WTC11 (cell line): ENCODE measurements around the gene TULP3. TPM values are rescaled to one million over a fixed set of nuclear protein-coding genes. Genes with fewer than 3 reads are reported as not detected.
A peak's percentile ranks its signal among the peaks of the same experiment; 100 is the strongest.

Experiments
- ATF1 ChIP-seq: sonication (generic); formaldehyde crosslinking; IDR thresholded peaks from 2 replicates; pipeline ENCODE4 v1.8.1; 2023; ENCODE audit warnings: mild to moderate bottlenecking, moderate library complexity, missing genetic modification reagents
- ATF3 ChIP-seq: sonication (generic); formaldehyde crosslinking; conservative IDR thresholded peaks from 2 replicates; pipeline ENCODE4 v1.8.1; 2022; ENCODE audit warnings: mild to moderate bottlenecking, missing genetic modification reagents
- ELF4 ChIP-seq: sonication (generic); formaldehyde crosslinking; IDR thresholded peaks from 2 replicates; pipeline ENCODE4 v1.8.1; 2022; ENCODE audit warnings: low read depth, mild to moderate bottlenecking, moderate library complexity, missing genetic modification reagents
- ESRRA ChIP-seq: sonication (generic); formaldehyde crosslinking; IDR thresholded peaks from 2 replicates; pipeline ENCODE4 v1.8.1; 2022; ENCODE audit warnings: mild to moderate bottlenecking, missing genetic modification reagents, borderline replicate concordance
- FOXP1 ChIP-seq: sonication (generic); formaldehyde crosslinking; IDR thresholded peaks from 2 replicates; pipeline ENCODE4 v1.8.0; 2022; ENCODE audit warnings: missing genetic modification reagents, mild to moderate bottlenecking, moderate library complexity, borderline replicate concordance
- GABPB1 ChIP-seq: sonication (generic); formaldehyde crosslinking; IDR thresholded peaks from 2 replicates; pipeline ENCODE4 v1.8.1; 2023; ENCODE audit warnings: mild to moderate bottlenecking, missing genetic modification reagents
- IRF1 ChIP-seq: sonication (generic); formaldehyde crosslinking; IDR thresholded peaks from 2 replicates; pipeline ENCODE4 v1.8.0; 2023; ENCODE audit warnings: missing genetic modification reagents
- KAT7 ChIP-seq: sonication (generic); formaldehyde crosslinking; IDR thresholded peaks from 2 replicates; pipeline ENCODE4 v1.8.1; 2023; ENCODE audit warnings: missing genetic modification reagents, mild to moderate bottlenecking, borderline replicate concordance
- OVOL2 ChIP-seq: fragments of 250-450 bp; sonication (Bioruptor Pico); IDR thresholded peaks from 2 replicates; pipeline ENCODE4 v1.9.0; 2021; ENCODE audit warnings: mild to moderate bottlenecking, borderline replicate concordance
- SP1 ChIP-seq: sonication (generic); formaldehyde crosslinking; conservative IDR thresholded peaks from 2 replicates; pipeline ENCODE4 v1.8.1; 2022; ENCODE audit warnings: missing genetic modification reagents
- ZNF121 ChIP-seq: sonication (generic); formaldehyde crosslinking; IDR thresholded peaks from 2 replicates; pipeline ENCODE4 v1.8.0; 2023; ENCODE audit warnings: missing genetic modification reagents
- ZNF263 ChIP-seq: sonication (generic); formaldehyde crosslinking; IDR thresholded peaks from 2 replicates; pipeline ENCODE4 v1.8.1; 2022; ENCODE audit warnings: low read depth, mild to moderate bottlenecking, moderate library complexity, missing genetic modification reagents
- ZNF317 ChIP-seq: sonication (generic); formaldehyde crosslinking; IDR thresholded peaks from 2 replicates; pipeline ENCODE4 v1.8.1; 2023; ENCODE audit warnings: low read depth, mild to moderate bottlenecking, moderate library complexity, missing genetic modification reagents, borderline replicate concordance
- ZNF671 ChIP-seq: fragments of 250-450 bp; sonication (Bioruptor Pico); IDR thresholded peaks from 2 replicates; pipeline ENCODE4 v1.8.0; 2021; ENCODE audit warnings: mild to moderate bottlenecking
- total RNA-seq: library from RNA; stranded (reverse); gene quantifications from 3 replicates; pipeline ENCODE4 v1.2.3, GENCODE V29; 2021
- TF ChIP-seq, protein P1 (sequence below): fragments of 200-600 bp; IDR thresholded peaks from 2 replicates; pipeline ENCODE4 v1.8.0; 2022; ENCODE audit warnings: antibody characterized with exemption
- TF ChIP-seq, protein P2 (sequence below): sonication (generic); formaldehyde crosslinking; IDR thresholded peaks from 2 replicates; pipeline ENCODE4 v1.8.0; 2022; ENCODE audit warnings: missing genetic modification reagents
- TF ChIP-seq, protein P3 (sequence below): fragments of 250-450 bp; sonication (Bioruptor Pico); IDR thresholded peaks from 2 replicates; pipeline ENCODE4 v2.1.2; 2022; ENCODE audit warnings: mild to moderate bottlenecking, moderate library complexity

The TULP3 gene
- total RNA-seq, 1 experiment from 2014 or later = 17.4 TPM

- TF ChIP-seq, protein P1, sequence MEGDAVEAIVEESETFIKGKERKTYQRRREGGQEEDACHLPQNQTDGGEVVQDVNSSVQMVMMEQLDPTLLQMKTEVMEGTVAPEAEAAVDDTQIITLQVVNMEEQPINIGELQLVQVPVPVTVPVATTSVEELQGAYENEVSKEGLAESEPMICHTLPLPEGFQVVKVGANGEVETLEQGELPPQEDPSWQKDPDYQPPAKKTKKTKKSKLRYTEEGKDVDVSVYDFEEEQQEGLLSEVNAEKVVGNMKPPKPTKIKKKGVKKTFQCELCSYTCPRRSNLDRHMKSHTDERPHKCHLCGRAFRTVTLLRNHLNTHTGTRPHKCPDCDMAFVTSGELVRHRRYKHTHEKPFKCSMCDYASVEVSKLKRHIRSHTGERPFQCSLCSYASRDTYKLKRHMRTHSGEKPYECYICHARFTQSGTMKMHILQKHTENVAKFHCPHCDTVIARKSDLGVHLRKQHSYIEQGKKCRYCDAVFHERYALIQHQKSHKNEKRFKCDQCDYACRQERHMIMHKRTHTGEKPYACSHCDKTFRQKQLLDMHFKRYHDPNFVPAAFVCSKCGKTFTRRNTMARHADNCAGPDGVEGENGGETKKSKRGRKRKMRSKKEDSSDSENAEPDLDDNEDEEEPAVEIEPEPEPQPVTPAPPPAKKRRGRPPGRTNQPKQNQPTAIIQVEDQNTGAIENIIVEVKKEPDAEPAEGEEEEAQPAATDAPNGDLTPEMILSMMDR = no peak
- TF ChIP-seq ATF1 (CRISPR knock-in tag) (no peak), ZNF121 (CRISPR knock-in tag) (no peak), IRF1 (no peak), ATF3 (CRISPR knock-in tag) (no peak; the same call in 1 of the 2 replicates), ESRRA (CRISPR knock-in tag) (no peak; the same call in 1 of the 2 replicates), KAT7 (CRISPR knock-in tag) (no peak), ELF4 (CRISPR knock-in tag) (peak; percentile 60; the same call in 1 of the 2 replicates), ZNF317 (CRISPR knock-in tag) (no peak), GABPB1 (CRISPR knock-in tag) (no peak), ZNF263 (no peak), FOXP1 (CRISPR knock-in tag) (peak; percentile 81; the same call in 1 of the 2 replicates), OVOL2 (CRISPR knock-in tag) (no peak), SP1 (CRISPR knock-in tag) (no peak; the same call in 1 of the 2 replicates), ZNF671 (CRISPR knock-in tag) (no peak)
- TF ChIP-seq, protein P2, sequence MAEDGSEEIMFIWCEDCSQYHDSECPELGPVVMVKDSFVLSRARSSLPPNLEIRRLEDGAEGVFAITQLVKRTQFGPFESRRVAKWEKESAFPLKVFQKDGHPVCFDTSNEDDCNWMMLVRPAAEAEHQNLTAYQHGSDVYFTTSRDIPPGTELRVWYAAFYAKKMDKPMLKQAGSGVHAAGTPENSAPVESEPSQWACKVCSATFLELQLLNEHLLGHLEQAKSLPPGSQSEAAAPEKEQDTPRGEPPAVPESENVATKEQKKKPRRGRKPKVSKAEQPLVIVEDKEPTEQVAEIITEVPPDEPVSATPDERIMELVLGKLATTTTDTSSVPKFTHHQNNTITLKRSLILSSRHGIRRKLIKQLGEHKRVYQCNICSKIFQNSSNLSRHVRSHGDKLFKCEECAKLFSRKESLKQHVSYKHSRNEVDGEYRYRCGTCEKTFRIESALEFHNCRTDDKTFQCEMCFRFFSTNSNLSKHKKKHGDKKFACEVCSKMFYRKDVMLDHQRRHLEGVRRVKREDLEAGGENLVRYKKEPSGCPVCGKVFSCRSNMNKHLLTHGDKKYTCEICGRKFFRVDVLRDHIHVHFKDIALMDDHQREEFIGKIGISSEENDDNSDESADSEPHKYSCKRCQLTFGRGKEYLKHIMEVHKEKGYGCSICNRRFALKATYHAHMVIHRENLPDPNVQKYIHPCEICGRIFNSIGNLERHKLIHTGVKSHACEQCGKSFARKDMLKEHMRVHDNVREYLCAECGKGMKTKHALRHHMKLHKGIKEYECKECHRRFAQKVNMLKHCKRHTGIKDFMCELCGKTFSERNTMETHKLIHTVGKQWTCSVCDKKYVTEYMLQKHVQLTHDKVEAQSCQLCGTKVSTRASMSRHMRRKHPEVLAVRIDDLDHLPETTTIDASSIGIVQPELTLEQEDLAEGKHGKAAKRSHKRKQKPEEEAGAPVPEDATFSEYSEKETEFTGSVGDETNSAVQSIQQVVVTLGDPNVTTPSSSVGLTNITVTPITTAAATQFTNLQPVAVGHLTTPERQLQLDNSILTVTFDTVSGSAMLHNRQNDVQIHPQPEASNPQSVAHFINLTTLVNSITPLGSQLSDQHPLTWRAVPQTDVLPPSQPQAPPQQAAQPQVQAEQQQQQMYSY (CRISPR knock-in tag) = 0 out of 2 replicates have a peak, but pooled peaks have one; percentile 7
- TF ChIP-seq, protein P3, sequence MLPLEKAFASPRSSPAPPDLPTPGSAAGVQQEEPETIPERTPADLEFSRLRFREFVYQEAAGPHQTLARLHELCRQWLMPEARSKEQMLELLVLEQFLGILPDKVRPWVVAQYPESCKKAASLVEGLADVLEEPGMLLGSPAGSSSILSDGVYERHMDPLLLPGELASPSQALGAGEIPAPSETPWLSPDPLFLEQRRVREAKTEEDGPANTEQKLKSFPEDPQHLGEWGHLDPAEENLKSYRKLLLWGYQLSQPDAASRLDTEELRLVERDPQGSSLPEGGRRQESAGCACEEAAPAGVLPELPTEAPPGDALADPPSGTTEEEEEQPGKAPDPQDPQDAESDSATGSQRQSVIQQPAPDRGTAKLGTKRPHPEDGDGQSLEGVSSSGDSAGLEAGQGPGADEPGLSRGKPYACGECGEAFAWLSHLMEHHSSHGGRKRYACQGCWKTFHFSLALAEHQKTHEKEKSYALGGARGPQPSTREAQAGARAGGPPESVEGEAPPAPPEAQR (CRISPR knock-in tag) = no peak
Measured at GRCh38 chr12:2959505-2960389, 69.1 kb downstream of the TULP3 start (continued).
